A549 (cell line): ENCODE data around the gene DHRS3. TPM values are rescaled to one million over a fixed set of nuclear protein-coding genes. Genes with fewer than 3 reads are reported as not detected.

Experiments used
- ATAC-seq, 2 experiments: fragments of 200-7000 bp in 1 of 2; fragments of >200 bp in 1 of 2; cut with Nextera tagmentation in 1 of 2; cut with Tn5 transposase in 1 of 2; 3 replicates each; pipeline versions ENCODE4 v1.8.0 to v1.9.1; 2018 to 2020; ENCODE audit warnings: mild to moderate bottlenecking in 1 of 2, moderate library complexity in 1 of 2
- CTCF ChIA-PET: fragments of 300-600 bp; sonication (Branson Sonifier 250); formaldehyde crosslinking; extraction: SDS; loops from one replicate; lab custom pipeline; 2021; ENCODE audit warnings: antibody characterized with exemption, inconsistent platforms; lab: Yijun Ruan, JAX
- POLR2A ChIA-PET: fragments of 350-600 bp; formaldehyde crosslinking; extraction: SDS; loops from one replicate; lab custom pipeline; 2021; ENCODE audit warnings: antibody characterized with exemption, inconsistent platforms; lab: Yijun Ruan, JAX
- DNase-seq, 2 experiments: peaks; one replicate each; pipeline versions ENCODE4 v3.0.0 to v3.0.0-alpha.2; 2011 to 2016; ENCODE audit warnings: low read depth in 1 of 2, low spot score in 1 of 2
- FAIRE-seq: peaks from 2 replicates; lab custom pipeline; 2011; peaks lifted over from hg19 to GRCh38; lab: Jason Lieb, UNC
- H3K27ac ChIP-seq, 2 experiments: fragments of >200 bp; sonication (Bioruptor Twin); formaldehyde crosslinking; 3 replicates each; pipeline ENCODE4 v1.5.1; 2016 to 2017
- H3K4me1 ChIP-seq: fragments of >200 bp; sonication (Bioruptor Twin); formaldehyde crosslinking; 3 replicates; pipeline ENCODE4 v1.6.1; 2016
- H3K4me2 ChIP-seq: fragments of >200 bp; sonication (Bioruptor Twin); formaldehyde crosslinking; 3 replicates; pipeline ENCODE4 v1.6.1; 2016
- H3K4me3 ChIP-seq: fragments of >200 bp; sonication (Bioruptor Twin); formaldehyde crosslinking; 3 replicates; pipeline ENCODE4 v1.5.1; 2016
- H3K9me3 ChIP-seq: fragments of >200 bp; sonication (Bioruptor Twin); formaldehyde crosslinking; 3 replicates; pipeline ENCODE4 v1.6.1; 2016
- CBX8 ChIP-seq: fragments of 200-600 bp; sonication (generic); IDR thresholded peaks from 2 replicates; pipeline ENCODE4 v1.6.1; 2016
- EHF ChIP-seq: fragments of 250-450 bp; sonication (Bioruptor Pico); IDR thresholded peaks from 2 replicates; pipeline ENCODE4 v1.5.0; 2020; ENCODE audit warnings: mild to moderate bottlenecking
- ESRRA ChIP-seq: fragments of 150-350 bp; IDR thresholded peaks from 2 replicates; pipeline ENCODE4 v1.6.1; 2014; ENCODE audit warnings: mild to moderate bottlenecking, low read length, borderline replicate concordance
- FOSB ChIP-seq: fragments of 250-450 bp; sonication (Bioruptor Pico); IDR thresholded peaks from 2 replicates; pipeline ENCODE4 v1.5.0; 2020; ENCODE audit warnings: mild to moderate bottlenecking, moderate library complexity
- FOSL2 ChIP-seq, 2 experiments: fragments of 450-650 bp in 1 of 2; fragments of >200 bp in 1 of 2; sonication (Bioruptor Twin) in 1 of 2; formaldehyde crosslinking; IDR thresholded peaks; 2 replicates each; pipeline versions ENCODE4 v1.5.0 to v1.6.1; 2016 to 2020; ENCODE audit warnings: mild to moderate bottlenecking in 1 of 2, moderate library complexity in 1 of 2
- HDAC2 ChIP-seq: fragments of 200-600 bp; sonication (generic); IDR thresholded peaks from 2 replicates; pipeline ENCODE4 v1.6.1; 2016
- HEYL ChIP-seq: fragments of 250-450 bp; sonication (Bioruptor Pico); IDR thresholded peaks from 2 replicates; pipeline ENCODE4 v1.8.0; 2021; ENCODE audit warnings: mild to moderate bottlenecking, moderate library complexity
- HOXA7 ChIP-seq: fragments of 250-450 bp; sonication (Bioruptor Pico); IDR thresholded peaks from 2 replicates; pipeline ENCODE4 v1.5.0; 2020; ENCODE audit warnings: mild to moderate bottlenecking, moderate library complexity
- HOXB5 ChIP-seq: fragments of 250-450 bp; sonication (Bioruptor Pico); IDR thresholded peaks from 2 replicates; pipeline ENCODE4 v1.5.0; 2020; ENCODE audit warnings: mild to moderate bottlenecking, moderate library complexity
- JUN ChIP-seq, 2 experiments: fragments of >200 bp; sonication (Bioruptor Twin); formaldehyde crosslinking; IDR thresholded peaks; 2 replicates in 1 of 2; 3 replicates in 1 of 2; pipeline ENCODE4 v1.6.1; 2016 to 2017
- KDM1A ChIP-seq: fragments of 200-600 bp; sonication (generic); IDR thresholded peaks from 2 replicates; pipeline ENCODE4 v1.6.1; 2016; ENCODE audit warnings: low read depth, mild to moderate bottlenecking
- KDM5A ChIP-seq: fragments of 200-600 bp; sonication (generic); IDR thresholded peaks from 2 replicates; pipeline ENCODE4 v1.6.1; 2016; ENCODE audit warnings: antibody characterized with exemption, mild to moderate bottlenecking
- MYC ChIP-seq: IDR thresholded peaks from 2 replicates; pipeline ENCODE4 v1.6.1; 2012; ENCODE audit warnings: mild to moderate bottlenecking, inconsistent platforms, low read length, improper control_type of control experiment, borderline replicate concordance
- NFE2L2 ChIP-seq: fragments of 150-350 bp; conservative IDR thresholded peaks from 2 replicates; pipeline ENCODE4 v1.6.1; 2014; ENCODE audit warnings: low read length
- NR3C1 ChIP-seq: fragments of >200 bp; sonication (Bioruptor Twin); formaldehyde crosslinking; IDR thresholded peaks from 3 replicates; pipeline ENCODE4 v1.6.1; 2017
- POLR2AphosphoS2 ChIP-seq: conservative IDR thresholded peaks from 2 replicates; pipeline ENCODE4 v1.6.1; 2012; ENCODE audit warnings: low read length, improper control_type of control experiment, inconsistent platforms
- RCOR1 ChIP-seq: fragments of 150-350 bp; IDR thresholded peaks from 2 replicates; pipeline ENCODE4 v1.6.1; 2014; ENCODE audit warnings: antibody characterized with exemption, low read length, low read depth
- TP53 ChIP-seq: fragments of 250-450 bp; sonication (Bioruptor Pico); IDR thresholded peaks from 2 replicates; pipeline ENCODE4 v1.5.0; 2021; ENCODE audit warnings: mild to moderate bottlenecking, moderate library complexity
- ZFP36 ChIP-seq: fragments of 450-650 bp; IDR thresholded peaks from 2 replicates; pipeline ENCODE4 v1.6.1; 2014; ENCODE audit warnings: borderline replicate concordance; ENCODE audit not compliant: partially characterized antibody
- ZSCAN20 ChIP-seq: fragments of 250-450 bp; sonication (Bioruptor Pico); IDR thresholded peaks from 2 replicates; pipeline ENCODE4 v1.8.0; 2022; ENCODE audit warnings: mild to moderate bottlenecking, moderate library complexity
- WGBS: methylation state at CpG from one replicate; pipeline ENCODE4 v1.1.6; 2017; ENCODE audit errors: missing lambda C conversion rate; 5-methylcytosine and 5-hydroxymethylcytosine counted together
- polyA plus RNA-seq, 4 experiments: library from polyadenylated mRNA; depleted of rRNA in 3 of 4; stranded (reverse); fragments of >200 nt; fragmentation: RNase III in 1 of 4; extraction: RNeasy Plus Mini Kit Qiagen cat#74134 plus additional on column Dnase treatment in 1 of 4; gene quantifications; 2 replicates in 3 of 4; 3 replicates in 1 of 4; pipeline ENCODE4 v1.2.3, GENCODE V29; 2011 to 2017
- TF ChIP-seq, protein P1 (sequence below): IDR thresholded peaks from 2 replicates; pipeline ENCODE4 v1.6.1; 2012
- TF ChIP-seq, protein P2 (sequence below): fragments of 250-450 bp; sonication (Bioruptor Pico); IDR thresholded peaks from 2 replicates; pipeline ENCODE4 v1.5.0; 2020; ENCODE audit warnings: low read depth, mild to moderate bottlenecking, moderate library complexity
- TF ChIP-seq, protein P3 (sequence below): fragments of 200-600 bp; sonication (generic); IDR thresholded peaks from 2 replicates; pipeline ENCODE4 v1.6.1; 2016; ENCODE audit warnings: antibody characterized with exemption, mild to moderate bottlenecking, moderate library complexity
- TF ChIP-seq, protein P4 (sequence below): fragments of 250-450 bp; sonication (Bioruptor Pico); IDR thresholded peaks from 2 replicates; pipeline ENCODE4 v1.5.0; 2021; ENCODE audit warnings: mild to moderate bottlenecking, moderate library complexity, borderline replicate concordance
- TF ChIP-seq, protein P5 (sequence below): IDR thresholded peaks from 2 replicates; pipeline ENCODE4 v1.6.1; 2012; ENCODE audit warnings: low read depth, borderline replicate concordance
- TF ChIP-seq, protein P6 (sequence below): fragments of >200 bp; sonication (Bioruptor Twin); formaldehyde crosslinking; IDR thresholded peaks from 3 replicates; pipeline ENCODE4 v1.5.1; 2016

The DHRS3 gene
- polyA plus RNA-seq, 2 of the 4 experiments (the other 2 are of a cell fraction): 62.7 to 79.7 TPM

DNA sequence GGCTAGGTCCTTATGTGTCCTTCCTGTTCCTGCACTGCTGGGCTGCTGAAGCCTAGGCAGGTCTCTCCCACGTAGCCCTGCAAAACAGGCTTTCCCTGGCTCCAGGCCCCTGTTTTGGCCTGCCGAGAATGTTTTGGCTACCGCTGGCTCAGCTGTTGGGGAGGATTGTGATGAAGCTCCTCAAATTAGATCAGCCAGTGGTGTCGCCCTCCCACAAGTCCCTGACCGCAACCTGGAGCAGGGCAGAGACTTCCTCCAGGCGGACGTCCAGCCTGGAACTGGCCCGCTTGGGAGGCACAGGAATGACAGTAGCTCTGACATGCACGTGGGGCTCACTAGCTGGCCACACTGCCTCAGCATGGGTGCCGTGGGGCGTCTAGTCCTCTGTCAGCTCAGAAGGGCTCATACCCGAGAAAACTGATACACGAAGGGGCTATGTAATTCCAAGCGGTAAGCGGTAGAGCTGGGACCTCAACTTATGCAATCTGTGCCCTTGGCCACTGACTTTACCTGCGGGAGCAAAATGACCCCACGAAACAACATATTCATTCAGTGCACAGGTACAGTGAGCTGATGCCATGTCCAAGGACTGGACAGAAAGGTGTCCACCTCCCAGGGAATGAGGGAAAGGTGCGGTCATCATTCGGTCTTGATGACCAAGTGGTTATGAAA, 26.6 kb downstream of the DHRS3 start:
- TF ChIP-seq, protein P1, sequence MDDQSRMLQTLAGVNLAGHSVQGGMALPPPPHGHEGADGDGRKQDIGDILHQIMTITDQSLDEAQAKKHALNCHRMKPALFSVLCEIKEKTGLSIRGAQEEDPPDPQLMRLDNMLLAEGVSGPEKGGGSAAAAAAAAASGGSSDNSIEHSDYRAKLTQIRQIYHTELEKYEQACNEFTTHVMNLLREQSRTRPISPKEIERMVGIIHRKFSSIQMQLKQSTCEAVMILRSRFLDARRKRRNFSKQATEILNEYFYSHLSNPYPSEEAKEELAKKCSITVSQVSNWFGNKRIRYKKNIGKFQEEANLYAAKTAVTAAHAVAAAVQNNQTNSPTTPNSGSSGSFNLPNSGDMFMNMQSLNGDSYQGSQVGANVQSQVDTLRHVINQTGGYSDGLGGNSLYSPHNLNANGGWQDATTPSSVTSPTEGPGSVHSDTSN: no peak
- no peak for TF ChIP-seq HOXA7 (CRISPR knock-in tag)
- no peak for TF ChIP-seq MYC
- no peak for TF ChIP-seq ZFP36
- no peak for TF ChIP-seq KDM5A
- no peak for TF ChIP-seq ESRRA
- TF ChIP-seq FOSL2 (IDR thresholded peaks at IDR 0.05): no peak
- no peak for TF ChIP-seq FOSL2 (CRISPR knock-in tag; IDR thresholded peaks at IDR 0.05)
- TF ChIP-seq CBX8: no peak
- TF ChIP-seq, protein P2, sequence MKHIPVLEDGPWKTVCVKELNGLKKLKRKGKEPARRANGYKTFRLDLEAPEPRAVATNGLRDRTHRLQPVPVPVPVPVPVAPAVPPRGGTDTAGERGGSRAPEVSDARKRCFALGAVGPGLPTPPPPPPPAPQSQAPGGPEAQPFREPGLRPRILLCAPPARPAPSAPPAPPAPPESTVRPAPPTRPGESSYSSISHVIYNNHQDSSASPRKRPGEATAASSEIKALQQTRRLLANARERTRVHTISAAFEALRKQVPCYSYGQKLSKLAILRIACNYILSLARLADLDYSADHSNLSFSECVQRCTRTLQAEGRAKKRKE (CRISPR knock-in tag): no peak
- TF ChIP-seq TP53 (CRISPR knock-in tag): no peak
- TF ChIP-seq NFE2L2: no peak
- no peak for TF ChIP-seq POLR2AphosphoS2
- TF ChIP-seq HDAC2: no peak
- no peak for TF ChIP-seq EHF (CRISPR knock-in tag)
- TF ChIP-seq NR3C1: no peak
- TF ChIP-seq JUN (IDR thresholded peaks at IDR 0.05): no peak
- no peak for TF ChIP-seq RCOR1
- TF ChIP-seq, all 56 proteins: peak for 0
- Histone ChIP-seq H3K27ac (peak overlapping the region; percentile 97 to 100; a peak in 5 of 6 replicates), H3K9me3 (no peaks in the 10 kb centered on the region), H3K4me1 (peaks cover 76% of the 10 kb centered on the region), H3K4me3 (no peak overlapping the region), H3K4me2 (no peak overlapping the region)
- ChIA-PET CTCF (interaction anchor here (0.6 to 1.3 kb wide), 6 partner anchors 11 to 81 kb away, joined by 3 read pairs; no protein-coding TSS in a partner anchor), POLR2A (interaction anchor here (0.9 kb wide), 1 partner anchor 26 kb away, joined by 3 read pairs; the partner anchor contains the start of gene DHRS3)
- 96% methylated on average over 14 of the region's 19 CpGs for WGBS
- FAIRE-seq (no peak), ATAC-seq (no peak), DNase-seq (no peak)

DNA sequence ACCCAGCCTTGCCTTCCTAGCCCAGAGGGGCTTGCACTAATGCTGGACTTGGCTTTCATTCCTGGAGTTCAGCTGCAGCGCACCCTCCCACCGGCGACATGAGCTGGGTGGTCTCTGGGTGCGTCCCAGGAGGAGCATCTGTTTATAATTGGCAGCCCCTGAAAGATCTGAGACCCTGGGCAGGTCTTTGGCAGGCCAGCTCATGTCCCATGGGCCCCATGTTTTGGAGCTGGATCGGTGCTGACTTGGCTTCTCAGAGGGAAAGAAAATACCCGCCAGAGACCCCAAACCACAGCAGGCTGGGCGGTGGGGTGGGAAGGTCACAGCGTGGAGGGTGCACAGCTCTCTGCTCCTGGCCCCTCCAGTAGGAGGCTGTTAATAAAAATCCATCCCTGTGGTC, 29.3 kb downstream of the DHRS3 start:
- POLR2A ChIA-PET: interaction anchor here (0.8 to 2.9 kb wide), 3 partner anchors 15 to 39 kb away, joined by 3 to 12 read pairs (median 4); partner anchors contain the start of gene DHRS3
- peak in 1 of 2 experiments; percentile 1; a peak in 1 of 6 replicates for ATAC-seq
- CTCF ChIA-PET: interaction anchor here (0.7 to 1.5 kb wide), 4 partner anchors 11 to 70 kb away, joined by 3 to 5 read pairs (median 3); no protein-coding TSS in a partner anchor
- no peak overlapping the region for H3K4me3 ChIP-seq
- peaks cover 71% of the 10 kb centered on the region for H3K4me1 ChIP-seq
- peak overlapping the region; percentile 90 to 100 for H3K27ac ChIP-seq
- 89% methylated on average over 4 of the region's 8 CpGs for WGBS
- peak overlapping the region; percentile 57 for H3K4me2 ChIP-seq
- no peak for DNase-seq
- H3K9me3 ChIP-seq: no peaks in the 10 kb centered on the region
- no peak for FAIRE-seq
- TF ChIP-seq, protein P2 (CRISPR knock-in tag): no peak
- TF ChIP-seq FOSB (CRISPR knock-in tag) (no peak), HOXB5 (CRISPR knock-in tag) (no peak), HEYL (CRISPR knock-in tag) (no peak), EHF (CRISPR knock-in tag) (no peak), KDM1A (no peak), ZSCAN20 (CRISPR knock-in tag) (no peak)
- TF ChIP-seq, protein P3, sequence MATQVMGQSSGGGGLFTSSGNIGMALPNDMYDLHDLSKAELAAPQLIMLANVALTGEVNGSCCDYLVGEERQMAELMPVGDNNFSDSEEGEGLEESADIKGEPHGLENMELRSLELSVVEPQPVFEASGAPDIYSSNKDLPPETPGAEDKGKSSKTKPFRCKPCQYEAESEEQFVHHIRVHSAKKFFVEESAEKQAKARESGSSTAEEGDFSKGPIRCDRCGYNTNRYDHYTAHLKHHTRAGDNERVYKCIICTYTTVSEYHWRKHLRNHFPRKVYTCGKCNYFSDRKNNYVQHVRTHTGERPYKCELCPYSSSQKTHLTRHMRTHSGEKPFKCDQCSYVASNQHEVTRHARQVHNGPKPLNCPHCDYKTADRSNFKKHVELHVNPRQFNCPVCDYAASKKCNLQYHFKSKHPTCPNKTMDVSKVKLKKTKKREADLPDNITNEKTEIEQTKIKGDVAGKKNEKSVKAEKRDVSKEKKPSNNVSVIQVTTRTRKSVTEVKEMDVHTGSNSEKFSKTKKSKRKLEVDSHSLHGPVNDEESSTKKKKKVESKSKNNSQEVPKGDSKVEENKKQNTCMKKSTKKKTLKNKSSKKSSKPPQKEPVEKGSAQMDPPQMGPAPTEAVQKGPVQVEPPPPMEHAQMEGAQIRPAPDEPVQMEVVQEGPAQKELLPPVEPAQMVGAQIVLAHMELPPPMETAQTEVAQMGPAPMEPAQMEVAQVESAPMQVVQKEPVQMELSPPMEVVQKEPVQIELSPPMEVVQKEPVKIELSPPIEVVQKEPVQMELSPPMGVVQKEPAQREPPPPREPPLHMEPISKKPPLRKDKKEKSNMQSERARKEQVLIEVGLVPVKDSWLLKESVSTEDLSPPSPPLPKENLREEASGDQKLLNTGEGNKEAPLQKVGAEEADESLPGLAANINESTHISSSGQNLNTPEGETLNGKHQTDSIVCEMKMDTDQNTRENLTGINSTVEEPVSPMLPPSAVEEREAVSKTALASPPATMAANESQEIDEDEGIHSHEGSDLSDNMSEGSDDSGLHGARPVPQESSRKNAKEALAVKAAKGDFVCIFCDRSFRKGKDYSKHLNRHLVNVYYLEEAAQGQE: no peak
- TF ChIP-seq, protein P4, sequence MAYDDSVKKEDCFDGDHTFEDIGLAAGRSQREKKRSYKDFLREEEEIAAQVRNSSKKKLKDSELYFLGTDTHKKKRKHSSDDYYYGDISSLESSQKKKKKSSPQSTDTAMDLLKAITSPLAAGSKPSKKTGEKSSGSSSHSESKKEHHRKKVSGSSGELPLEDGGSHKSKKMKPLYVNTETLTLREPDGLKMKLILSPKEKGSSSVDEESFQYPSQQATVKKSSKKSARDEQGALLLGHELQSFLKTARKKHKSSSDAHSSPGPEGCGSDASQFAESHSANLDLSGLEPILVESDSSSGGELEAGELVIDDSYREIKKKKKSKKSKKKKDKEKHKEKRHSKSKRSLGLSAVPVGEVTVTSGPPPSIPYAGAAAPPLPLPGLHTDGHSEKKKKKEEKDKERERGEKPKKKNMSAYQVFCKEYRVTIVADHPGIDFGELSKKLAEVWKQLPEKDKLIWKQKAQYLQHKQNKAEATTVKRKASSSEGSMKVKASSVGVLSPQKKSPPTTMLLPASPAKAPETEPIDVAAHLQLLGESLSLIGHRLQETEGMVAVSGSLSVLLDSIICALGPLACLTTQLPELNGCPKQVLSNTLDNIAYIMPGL (CRISPR knock-in tag): no peak
- TF ChIP-seq, protein P5, sequence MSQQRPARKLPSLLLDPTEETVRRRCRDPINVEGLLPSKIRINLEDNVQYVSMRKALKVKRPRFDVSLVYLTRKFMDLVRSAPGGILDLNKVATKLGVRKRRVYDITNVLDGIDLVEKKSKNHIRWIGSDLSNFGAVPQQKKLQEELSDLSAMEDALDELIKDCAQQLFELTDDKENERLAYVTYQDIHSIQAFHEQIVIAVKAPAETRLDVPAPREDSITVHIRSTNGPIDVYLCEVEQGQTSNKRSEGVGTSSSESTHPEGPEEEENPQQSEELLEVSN: no peak
- TF ChIP-seq, protein P6, sequence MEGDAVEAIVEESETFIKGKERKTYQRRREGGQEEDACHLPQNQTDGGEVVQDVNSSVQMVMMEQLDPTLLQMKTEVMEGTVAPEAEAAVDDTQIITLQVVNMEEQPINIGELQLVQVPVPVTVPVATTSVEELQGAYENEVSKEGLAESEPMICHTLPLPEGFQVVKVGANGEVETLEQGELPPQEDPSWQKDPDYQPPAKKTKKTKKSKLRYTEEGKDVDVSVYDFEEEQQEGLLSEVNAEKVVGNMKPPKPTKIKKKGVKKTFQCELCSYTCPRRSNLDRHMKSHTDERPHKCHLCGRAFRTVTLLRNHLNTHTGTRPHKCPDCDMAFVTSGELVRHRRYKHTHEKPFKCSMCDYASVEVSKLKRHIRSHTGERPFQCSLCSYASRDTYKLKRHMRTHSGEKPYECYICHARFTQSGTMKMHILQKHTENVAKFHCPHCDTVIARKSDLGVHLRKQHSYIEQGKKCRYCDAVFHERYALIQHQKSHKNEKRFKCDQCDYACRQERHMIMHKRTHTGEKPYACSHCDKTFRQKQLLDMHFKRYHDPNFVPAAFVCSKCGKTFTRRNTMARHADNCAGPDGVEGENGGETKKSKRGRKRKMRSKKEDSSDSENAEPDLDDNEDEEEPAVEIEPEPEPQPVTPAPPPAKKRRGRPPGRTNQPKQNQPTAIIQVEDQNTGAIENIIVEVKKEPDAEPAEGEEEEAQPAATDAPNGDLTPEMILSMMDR: no peak
